Liver (tissue), 9 donors: Measurements from ENCODE around the gene ZGPAT. TPM values are rescaled to one million over a fixed set of nuclear protein-coding genes. Genes with fewer than 3 reads are reported as not detected.

Experiments
- DNase-seq: peaks from one replicate; pipeline ENCODE4 v3.0.0-alpha.2; 2017; ENCODE audit warnings: low spot score
- H3K27ac ChIP-seq, 2 donors: one replicate each; pipeline ENCODE4 v1.7.0; 2013; ENCODE audit warnings: inconsistent platforms in 2 of 2, low read length in 2 of 2, control low read depth in 1 of 2, low read depth in 1 of 2, mild to moderate bottlenecking in 1 of 2
- H3K27me3 ChIP-seq, 4 donors: one replicate each; pipeline versions ENCODE4 v1.6.1 to v1.7.0; 2013; ENCODE audit warnings: low read length in 3 of 4, inconsistent platforms in 1 of 4, mild to moderate bottlenecking in 1 of 4, moderate library complexity in 1 of 4; ENCODE audit not compliant: control insufficient read depth in 4 of 4, insufficient read depth in 4 of 4
- H3K36me3 ChIP-seq, 4 donors: one replicate each; pipeline versions ENCODE4 v1.6.1 to v1.7.0; 2013; ENCODE audit warnings: low read length in 3 of 4, mild to moderate bottlenecking in 3 of 4, low read depth in 1 of 4, moderate library complexity in 1 of 4; ENCODE audit not compliant: control insufficient read depth in 4 of 4, insufficient read depth in 3 of 4
- H3K4me1 ChIP-seq, 4 donors: one replicate each; pipeline versions ENCODE4 v1.6.1 to v1.7.0; 2013; ENCODE audit warnings: low read length in 3 of 4, mild to moderate bottlenecking in 3 of 4, moderate library complexity in 1 of 4; ENCODE audit not compliant: control insufficient read depth in 4 of 4, insufficient read depth in 4 of 4
- H3K4me3 ChIP-seq, 3 donors: one replicate each; pipeline versions ENCODE4 v1.6.1 to v1.7.0; 2013; ENCODE audit warnings: low read length in 3 of 3, control low read depth in 1 of 3, low read depth in 1 of 3, mild to moderate bottlenecking in 1 of 3
- H3K9ac ChIP-seq, 2 donors: one replicate each; pipeline ENCODE4 v1.7.0; 2013; ENCODE audit warnings: low read length in 2 of 2, mild to moderate bottlenecking in 2 of 2, moderate library complexity in 2 of 2, control low read depth in 1 of 2, low read depth in 1 of 2
- H3K9me3 ChIP-seq, 4 donors: one replicate each; pipeline versions ENCODE4 v1.6.1 to v1.7.0; 2013; ENCODE audit warnings: low read length in 3 of 4; ENCODE audit not compliant: control insufficient read depth in 4 of 4
- EGR1 ChIP-seq, 2 donors: IDR thresholded peaks; 2 replicates each; pipeline ENCODE4 v1.6.1; 2016 to 2018; ENCODE audit warnings: antibody characterized with exemption in 2 of 2, low read depth in 2 of 2
- FOXA1 ChIP-seq: IDR thresholded peaks from 2 replicates; pipeline ENCODE4 v1.6.1; 2016; ENCODE audit warnings: antibody characterized with exemption
- FOXA2 ChIP-seq: IDR thresholded peaks from 2 replicates; pipeline ENCODE4 v1.6.1; 2016; ENCODE audit warnings: antibody characterized with exemption
- GABPA ChIP-seq, 2 donors: IDR thresholded peaks in 1 of 2; conservative IDR thresholded peaks in 1 of 2; 2 replicates each; pipeline ENCODE4 v1.6.1; 2016; ENCODE audit warnings: antibody characterized with exemption in 2 of 2, mild to moderate bottlenecking in 1 of 2, moderate library complexity in 1 of 2
- HNF4A ChIP-seq, 2 donors: conservative IDR thresholded peaks; 2 replicates each; pipeline ENCODE4 v1.6.1; 2016; ENCODE audit warnings: antibody characterized with exemption in 2 of 2, mild to moderate bottlenecking in 2 of 2
- HNF4G ChIP-seq: IDR thresholded peaks from 2 replicates; pipeline ENCODE4 v1.6.1; 2016; ENCODE audit warnings: antibody characterized with exemption
- JUND ChIP-seq, 2 donors: IDR thresholded peaks; 2 replicates each; pipeline ENCODE4 v1.6.1; 2016; ENCODE audit warnings: antibody characterized with exemption in 2 of 2
- NR2F2 ChIP-seq: IDR thresholded peaks from 2 replicates; pipeline ENCODE4 v1.6.1; 2016; ENCODE audit warnings: antibody characterized with exemption
- RAD21 ChIP-seq, 2 donors: IDR thresholded peaks; 2 replicates each; pipeline ENCODE4 v1.6.1; 2016; ENCODE audit warnings: antibody characterized with exemption in 2 of 2, mild to moderate bottlenecking in 2 of 2
- SP1 ChIP-seq: IDR thresholded peaks from 2 replicates; pipeline ENCODE4 v1.6.1; 2018; ENCODE audit warnings: antibody characterized with exemption, mild to moderate bottlenecking
- YY1 ChIP-seq: IDR thresholded peaks from 2 replicates; pipeline ENCODE4 v1.6.1; 2016; ENCODE audit warnings: antibody characterized with exemption, mild to moderate bottlenecking
- WGBS: extraction: QIAGEN DNeasy Blood & Tissue Kit; methylation state at CpG from one replicate; pipeline ENCODE4 v1.1.7; 2013; 5-methylcytosine and 5-hydroxymethylcytosine counted together
- polyA plus RNA-seq, 2 donors: library from polyadenylated mRNA; stranded (reverse) in 1 of 2; unstranded in 1 of 2; fragments of 200-250 nt in 1 of 2; fragments of >200 nt in 1 of 2; fragmentation: Nextera tagmentation in 1 of 2; extraction: Ambion mirVana in 1 of 2; gene quantifications; one replicate each; pipeline versions ENCODE4 v1.2.1 to v1.2.3, GENCODE V29; 2013 to 2015
- total RNA-seq, 2 donors: library from RNA; depleted of rRNA; stranded (reverse); fragments of >200 nt; gene quantifications; one replicate each; pipeline ENCODE4 v1.2.3, GENCODE V29; 2014
- TF ChIP-seq, protein P1 (sequence below): IDR thresholded peaks from 2 replicates; pipeline ENCODE4 v1.6.1; 2016; ENCODE audit warnings: antibody characterized with exemption
- TF ChIP-seq, protein P2 (sequence below): IDR thresholded peaks from 2 replicates; pipeline ENCODE4 v1.6.1; 2016; ENCODE audit warnings: antibody characterized with exemption
- TF ChIP-seq, protein P3 (sequence below): IDR thresholded peaks from 2 replicates; pipeline ENCODE4 v1.6.1; 2016; ENCODE audit warnings: antibody characterized with exemption, mild to moderate bottlenecking
- donor health status: healthy.
- donor health status: healthy.
- donor health status: healthy.
- donor health status: healthy.
- donor health status: healthy.

Gene ZGPAT
- total and polyA plus RNA-seq, 4 donors, result 10.3 to 90.5 (median 20.5) TPM

DNA sequence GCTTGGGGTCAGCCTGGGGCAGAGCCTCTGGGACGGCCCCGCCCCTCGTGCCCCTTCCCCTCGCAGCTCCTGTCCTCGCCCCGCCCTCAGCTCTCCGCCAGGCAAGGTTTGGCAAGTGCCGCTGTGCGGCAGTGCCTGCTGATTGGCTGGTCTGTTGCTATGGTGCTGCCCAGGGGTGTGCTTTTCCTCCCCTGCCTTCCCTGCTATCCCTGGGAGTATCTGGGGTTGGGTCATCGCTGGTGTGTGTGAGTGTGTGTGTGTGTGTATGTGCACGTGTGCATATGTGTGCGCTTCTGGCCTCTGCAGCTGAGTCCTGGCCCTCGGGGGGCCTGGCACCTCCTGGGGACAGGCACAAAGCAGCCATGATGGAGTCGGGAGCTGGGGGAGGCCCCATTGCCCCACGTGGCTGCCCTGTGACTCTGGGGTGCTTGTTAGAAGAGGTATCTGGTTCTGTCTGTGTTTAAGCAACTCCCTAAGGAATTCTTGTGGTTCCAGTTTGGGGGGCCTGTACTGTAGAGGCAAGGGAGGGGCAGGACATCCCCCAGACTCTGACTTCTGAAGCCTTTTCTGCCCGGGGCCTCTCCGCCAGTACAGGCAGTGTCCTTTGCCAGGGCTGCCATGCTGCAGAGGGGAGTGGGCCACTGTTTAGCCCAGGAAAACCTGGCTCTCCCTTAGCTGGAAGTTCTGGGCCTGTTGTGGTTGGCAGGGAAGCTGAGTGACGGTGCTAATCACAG lies 42.8 kb upstream of the ZGPAT start:
- no peak overlapping the region for H3K4me3 ChIP-seq
- no peaks in the 10 kb centered on the region for H3K9me3 ChIP-seq
- H3K4me1 ChIP-seq, result no peaks in the 10 kb centered on the region
- H3K9ac ChIP-seq, result no peak overlapping the region
- peaks cover 6 to 47% (median 16%) of the 10 kb centered on the region in 4 donors for H3K36me3 ChIP-seq
- H3K27me3 ChIP-seq, result no peaks in the 10 kb centered on the region
- no peak overlapping the region for H3K27ac ChIP-seq
- DNase-seq, result no peak
- no peak for TF ChIP-seq HNF4G
- TF ChIP-seq, protein P1, sequence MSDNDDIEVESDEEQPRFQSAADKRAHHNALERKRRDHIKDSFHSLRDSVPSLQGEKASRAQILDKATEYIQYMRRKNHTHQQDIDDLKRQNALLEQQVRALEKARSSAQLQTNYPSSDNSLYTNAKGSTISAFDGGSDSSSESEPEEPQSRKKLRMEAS, result no peak
- TF ChIP-seq, protein P2, sequence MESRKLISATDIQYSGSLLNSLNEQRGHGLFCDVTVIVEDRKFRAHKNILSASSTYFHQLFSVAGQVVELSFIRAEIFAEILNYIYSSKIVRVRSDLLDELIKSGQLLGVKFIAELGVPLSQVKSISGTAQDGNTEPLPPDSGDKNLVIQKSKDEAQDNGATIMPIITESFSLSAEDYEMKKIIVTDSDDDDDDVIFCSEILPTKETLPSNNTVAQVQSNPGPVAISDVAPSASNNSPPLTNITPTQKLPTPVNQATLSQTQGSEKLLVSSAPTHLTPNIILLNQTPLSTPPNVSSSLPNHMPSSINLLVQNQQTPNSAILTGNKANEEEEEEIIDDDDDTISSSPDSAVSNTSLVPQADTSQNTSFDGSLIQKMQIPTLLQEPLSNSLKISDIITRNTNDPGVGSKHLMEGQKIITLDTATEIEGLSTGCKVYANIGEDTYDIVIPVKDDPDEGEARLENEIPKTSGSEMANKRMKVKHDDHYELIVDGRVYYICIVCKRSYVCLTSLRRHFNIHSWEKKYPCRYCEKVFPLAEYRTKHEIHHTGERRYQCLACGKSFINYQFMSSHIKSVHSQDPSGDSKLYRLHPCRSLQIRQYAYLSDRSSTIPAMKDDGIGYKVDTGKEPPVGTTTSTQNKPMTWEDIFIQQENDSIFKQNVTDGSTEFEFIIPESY, result no peak
- TF ChIP-seq JUND (IDR thresholded peaks at IDR 0.05), result no peak
- TF ChIP-seq RAD21 (IDR thresholded peaks at IDR 0.05), result no peak
- TF ChIP-seq, protein P3, sequence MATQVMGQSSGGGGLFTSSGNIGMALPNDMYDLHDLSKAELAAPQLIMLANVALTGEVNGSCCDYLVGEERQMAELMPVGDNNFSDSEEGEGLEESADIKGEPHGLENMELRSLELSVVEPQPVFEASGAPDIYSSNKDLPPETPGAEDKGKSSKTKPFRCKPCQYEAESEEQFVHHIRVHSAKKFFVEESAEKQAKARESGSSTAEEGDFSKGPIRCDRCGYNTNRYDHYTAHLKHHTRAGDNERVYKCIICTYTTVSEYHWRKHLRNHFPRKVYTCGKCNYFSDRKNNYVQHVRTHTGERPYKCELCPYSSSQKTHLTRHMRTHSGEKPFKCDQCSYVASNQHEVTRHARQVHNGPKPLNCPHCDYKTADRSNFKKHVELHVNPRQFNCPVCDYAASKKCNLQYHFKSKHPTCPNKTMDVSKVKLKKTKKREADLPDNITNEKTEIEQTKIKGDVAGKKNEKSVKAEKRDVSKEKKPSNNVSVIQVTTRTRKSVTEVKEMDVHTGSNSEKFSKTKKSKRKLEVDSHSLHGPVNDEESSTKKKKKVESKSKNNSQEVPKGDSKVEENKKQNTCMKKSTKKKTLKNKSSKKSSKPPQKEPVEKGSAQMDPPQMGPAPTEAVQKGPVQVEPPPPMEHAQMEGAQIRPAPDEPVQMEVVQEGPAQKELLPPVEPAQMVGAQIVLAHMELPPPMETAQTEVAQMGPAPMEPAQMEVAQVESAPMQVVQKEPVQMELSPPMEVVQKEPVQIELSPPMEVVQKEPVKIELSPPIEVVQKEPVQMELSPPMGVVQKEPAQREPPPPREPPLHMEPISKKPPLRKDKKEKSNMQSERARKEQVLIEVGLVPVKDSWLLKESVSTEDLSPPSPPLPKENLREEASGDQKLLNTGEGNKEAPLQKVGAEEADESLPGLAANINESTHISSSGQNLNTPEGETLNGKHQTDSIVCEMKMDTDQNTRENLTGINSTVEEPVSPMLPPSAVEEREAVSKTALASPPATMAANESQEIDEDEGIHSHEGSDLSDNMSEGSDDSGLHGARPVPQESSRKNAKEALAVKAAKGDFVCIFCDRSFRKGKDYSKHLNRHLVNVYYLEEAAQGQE, result no peak
- no peak for TF ChIP-seq EGR1 (IDR thresholded peaks at IDR 0.05; ENCODE audit: low read depth in 2 of 2)
- no peak for TF ChIP-seq FOXA1
- 87% methylated on average over 18 of the region's 18 CpGs for WGBS

DNA sequence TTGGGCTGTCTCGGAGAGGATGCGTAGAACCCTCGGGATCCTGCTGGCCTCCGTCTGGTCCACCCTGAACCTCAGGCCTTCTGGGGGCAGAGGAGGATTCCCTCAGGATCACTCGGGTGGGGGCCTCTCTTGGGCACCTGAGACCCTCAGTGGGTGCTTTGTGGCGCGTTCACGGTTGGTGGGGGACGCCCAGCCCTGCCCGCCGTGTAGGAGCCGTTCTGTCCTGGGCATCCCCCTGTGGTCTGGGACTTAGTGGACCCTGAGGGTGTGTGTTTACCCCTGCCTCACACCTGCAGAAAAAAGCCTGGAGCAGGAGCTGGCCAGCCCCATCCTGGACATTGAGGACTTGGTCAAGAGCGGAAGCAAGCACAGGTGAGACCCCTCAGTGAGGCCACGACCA lies 42.1 kb upstream of the ZGPAT start:
- Histone ChIP-seq H3K4me3 (no peak overlapping the region), H3K4me1 (no peaks in the 10 kb centered on the region), H3K36me3 (peaks cover 6 to 44% (median 16%) of the 10 kb centered on the region in 4 donors), H3K9me3 (no peaks in the 10 kb centered on the region), H3K27me3 (no peaks in the 10 kb centered on the region), H3K9ac (no peak overlapping the region), H3K27ac (no peak overlapping the region)
- 97% methylated on average over 14 of the region's 14 CpGs for WGBS
- DNase-seq, result no peak
- no peak for TF ChIP-seq FOXA2
- no peak for TF ChIP-seq SP1
- TF ChIP-seq, protein P2, result no peak
- TF ChIP-seq NR2F2, result no peak
- TF ChIP-seq GABPA (IDR thresholded peaks at IDR 0.05 in 1 of 2, conservative IDR thresholded peaks at IDR 0.05 in 1 of 2), result no peak
- no peak for TF ChIP-seq HNF4A (conservative IDR thresholded peaks at IDR 0.05)
- no peak for TF ChIP-seq YY1
- TF ChIP-seq, protein P3, result no peak
- no peak for TF ChIP-seq JUND (IDR thresholded peaks at IDR 0.05)
